WI38 (cell line): ENCODE results near the gene SLC22A7.

ENCODE experiments used
- H3K4me3 ChIP-seq: 2 replicates; pipeline ENCODE4 v1.5.1; 2011; ENCODE audit warnings: low read depth, mild to moderate bottlenecking, control low read depth, low read length
- TF ChIP-seq, protein P1 (sequence below): IDR thresholded peaks from 2 replicates; pipeline ENCODE4 v1.5.1; 2012; ENCODE audit warnings: low read depth, mild to moderate bottlenecking, control low read depth, low read length

SLC22A7 gene

DNA sequence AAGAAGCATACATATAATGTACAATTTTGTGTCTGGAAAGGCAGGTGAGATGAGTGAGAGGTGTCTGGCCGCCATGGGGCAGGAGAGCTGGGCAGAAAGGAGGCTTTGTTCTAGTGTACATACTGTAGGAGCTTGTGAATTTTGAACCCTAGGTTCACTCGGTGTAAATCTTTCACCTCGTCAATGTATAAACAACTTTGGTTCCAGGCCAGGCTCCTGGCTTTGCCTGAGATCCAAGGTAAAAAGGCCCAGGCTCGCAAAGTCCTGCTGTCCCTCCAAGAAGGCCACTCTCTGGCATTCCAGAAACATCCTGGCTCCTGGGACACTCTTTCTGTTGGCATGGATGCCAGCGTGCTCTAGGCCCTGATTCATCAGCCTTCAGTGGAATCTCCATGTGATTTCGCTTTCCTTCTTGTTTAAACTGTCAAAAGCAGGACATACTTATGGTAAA, 7.1 kb upstream of the SLC22A7 start:
- TF ChIP-seq, protein P1, sequence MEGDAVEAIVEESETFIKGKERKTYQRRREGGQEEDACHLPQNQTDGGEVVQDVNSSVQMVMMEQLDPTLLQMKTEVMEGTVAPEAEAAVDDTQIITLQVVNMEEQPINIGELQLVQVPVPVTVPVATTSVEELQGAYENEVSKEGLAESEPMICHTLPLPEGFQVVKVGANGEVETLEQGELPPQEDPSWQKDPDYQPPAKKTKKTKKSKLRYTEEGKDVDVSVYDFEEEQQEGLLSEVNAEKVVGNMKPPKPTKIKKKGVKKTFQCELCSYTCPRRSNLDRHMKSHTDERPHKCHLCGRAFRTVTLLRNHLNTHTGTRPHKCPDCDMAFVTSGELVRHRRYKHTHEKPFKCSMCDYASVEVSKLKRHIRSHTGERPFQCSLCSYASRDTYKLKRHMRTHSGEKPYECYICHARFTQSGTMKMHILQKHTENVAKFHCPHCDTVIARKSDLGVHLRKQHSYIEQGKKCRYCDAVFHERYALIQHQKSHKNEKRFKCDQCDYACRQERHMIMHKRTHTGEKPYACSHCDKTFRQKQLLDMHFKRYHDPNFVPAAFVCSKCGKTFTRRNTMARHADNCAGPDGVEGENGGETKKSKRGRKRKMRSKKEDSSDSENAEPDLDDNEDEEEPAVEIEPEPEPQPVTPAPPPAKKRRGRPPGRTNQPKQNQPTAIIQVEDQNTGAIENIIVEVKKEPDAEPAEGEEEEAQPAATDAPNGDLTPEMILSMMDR: no peak
- H3K4me3 ChIP-seq: no peak overlapping the region

- TF ChIP-seq, protein P1: no peak
These were observed 6.4 kb upstream of the SLC22A7 start for GRCh38 chr6:43291708-43292107.

GRCh38 chr6:43292341-43292740, 5.7 kb upstream of the SLC22A7 start:
- no peak overlapping the region for H3K4me3 ChIP-seq
- TF ChIP-seq, protein P1: no peak

More at GRCh38 chr6:43291708-43292107, 6.4 kb upstream of the SLC22A7 start:
- H3K4me3 ChIP-seq: no peak overlapping the region

GRCh38 chr6:43292763-43293318, 5.2 kb upstream of the SLC22A7 start:
- H3K4me3 ChIP-seq: no peak overlapping the region
- TF ChIP-seq, protein P1: no peak

DNA sequence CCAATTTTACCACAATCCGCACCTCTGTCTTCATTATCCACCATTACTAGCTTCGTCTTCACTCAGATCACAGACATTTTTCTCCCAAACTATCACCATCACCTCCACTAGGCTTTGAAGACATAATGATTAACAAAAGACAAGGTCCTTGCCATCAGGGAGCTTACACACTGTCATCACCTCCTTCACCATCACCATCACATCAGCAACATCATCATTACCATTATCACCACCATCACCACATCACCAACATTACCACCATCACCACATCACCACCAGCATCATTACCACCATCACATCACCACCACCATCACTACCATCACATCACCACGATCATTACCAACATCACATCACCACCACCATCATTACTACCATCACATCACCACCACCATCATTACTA, 4.4 kb upstream of the SLC22A7 start:
- TF ChIP-seq, protein P1: no peak
- H3K4me3 ChIP-seq: no peak overlapping the region

GRCh38 chr6:43294536-43294935, 3.5 kb upstream of the SLC22A7 start:
- no peak overlapping the region for H3K4me3 ChIP-seq
- TF ChIP-seq, protein P1: no peak

DNA sequence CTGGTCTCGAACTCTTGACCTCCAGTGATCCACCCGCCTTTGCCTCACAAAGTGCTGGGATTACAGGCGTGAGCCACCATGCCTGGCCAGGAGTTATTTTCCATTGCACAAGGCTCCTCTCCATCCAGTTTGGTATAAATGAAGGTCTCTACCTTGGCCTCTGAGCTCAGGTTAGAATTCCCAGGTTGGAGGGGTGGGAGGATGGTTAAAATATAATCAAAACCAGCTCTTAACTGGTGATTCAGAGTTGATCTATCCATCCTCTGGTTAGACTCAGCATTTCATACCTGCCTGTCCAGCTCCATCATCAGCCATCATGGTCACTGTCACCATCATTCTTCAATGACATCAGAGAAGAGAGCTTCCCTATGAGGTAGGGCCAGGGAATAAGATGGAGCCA, 2.6 kb upstream of the SLC22A7 start:
- TF ChIP-seq, protein P1: no peak
- H3K4me3 ChIP-seq: no peak overlapping the region
